ENCODE results near the gene CLCN1.

DNA sequence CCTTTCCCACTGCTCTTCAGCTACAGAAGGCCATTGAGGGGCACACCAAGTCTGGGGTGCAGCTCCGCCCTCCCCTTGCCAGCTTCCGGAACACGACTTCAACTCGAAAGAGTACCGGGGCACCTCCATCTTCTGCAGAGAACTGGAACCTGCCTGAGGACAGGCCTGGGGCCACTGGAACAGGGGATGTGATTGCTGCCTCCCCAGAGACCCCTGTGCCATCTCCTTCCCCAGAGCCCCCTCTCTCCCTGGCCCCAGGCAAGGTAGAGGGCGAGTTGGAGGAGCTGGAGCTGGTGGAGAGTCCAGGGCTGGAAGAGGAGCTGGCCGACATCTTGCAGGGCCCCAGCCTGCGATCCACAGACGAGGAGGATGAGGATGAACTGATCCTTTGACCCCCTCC lies 35.7 kb downstream of the CLCN1 start:
- TF ChIP-seq, protein P1, sequence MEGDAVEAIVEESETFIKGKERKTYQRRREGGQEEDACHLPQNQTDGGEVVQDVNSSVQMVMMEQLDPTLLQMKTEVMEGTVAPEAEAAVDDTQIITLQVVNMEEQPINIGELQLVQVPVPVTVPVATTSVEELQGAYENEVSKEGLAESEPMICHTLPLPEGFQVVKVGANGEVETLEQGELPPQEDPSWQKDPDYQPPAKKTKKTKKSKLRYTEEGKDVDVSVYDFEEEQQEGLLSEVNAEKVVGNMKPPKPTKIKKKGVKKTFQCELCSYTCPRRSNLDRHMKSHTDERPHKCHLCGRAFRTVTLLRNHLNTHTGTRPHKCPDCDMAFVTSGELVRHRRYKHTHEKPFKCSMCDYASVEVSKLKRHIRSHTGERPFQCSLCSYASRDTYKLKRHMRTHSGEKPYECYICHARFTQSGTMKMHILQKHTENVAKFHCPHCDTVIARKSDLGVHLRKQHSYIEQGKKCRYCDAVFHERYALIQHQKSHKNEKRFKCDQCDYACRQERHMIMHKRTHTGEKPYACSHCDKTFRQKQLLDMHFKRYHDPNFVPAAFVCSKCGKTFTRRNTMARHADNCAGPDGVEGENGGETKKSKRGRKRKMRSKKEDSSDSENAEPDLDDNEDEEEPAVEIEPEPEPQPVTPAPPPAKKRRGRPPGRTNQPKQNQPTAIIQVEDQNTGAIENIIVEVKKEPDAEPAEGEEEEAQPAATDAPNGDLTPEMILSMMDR (conservative IDR thresholded peaks at IDR 0.05; ENCODE audit: low read length): no peak
- no peak for TF ChIP-seq EZH2phosphoT487 (IDR thresholded peaks at IDR 0.05; ENCODE audit: borderline replicate concordance, low read depth, low read length)

All from OCI-LY7 (cell line).